Ishikawa (cell line): ENCODE measurements around the gene LMF1.

ENCODE experiments used
- CEBPB ChIP-seq: IDR thresholded peaks from 2 replicates; pipeline ENCODE4 v1.6.1; 2012
- CREB1 ChIP-seq: IDR thresholded peaks from 2 replicates; pipeline ENCODE4 v1.6.1; 2012; ENCODE audit warnings: low read depth
- EGR1 ChIP-seq: IDR thresholded peaks from 2 replicates; pipeline ENCODE4 v1.6.1; 2012
- EP300 ChIP-seq: IDR thresholded peaks from 2 replicates; pipeline ENCODE4 v1.6.1; 2012; ENCODE audit warnings: borderline replicate concordance
- FOXM1 ChIP-seq: IDR thresholded peaks from 2 replicates; pipeline ENCODE4 v1.6.1; 2012; ENCODE audit warnings: low read depth, borderline replicate concordance
- NFIC ChIP-seq: IDR thresholded peaks from 2 replicates; pipeline ENCODE4 v1.6.1; 2012
- RAD21 ChIP-seq: IDR thresholded peaks from 2 replicates; pipeline ENCODE4 v1.6.1; 2012; ENCODE audit warnings: low read depth
- TAF1 ChIP-seq: IDR thresholded peaks from 2 replicates; pipeline ENCODE4 v1.6.1; 2012; ENCODE audit warnings: low read depth, mild to moderate bottlenecking
- TCF12 ChIP-seq: IDR thresholded peaks from 2 replicates; pipeline ENCODE4 v1.6.1; 2012; ENCODE audit warnings: low read depth
- TEAD4 ChIP-seq: IDR thresholded peaks from 2 replicates; pipeline ENCODE4 v1.6.1; 2012
- YY1 ChIP-seq: IDR thresholded peaks from 2 replicates; pipeline ENCODE4 v1.6.1; 2012; ENCODE audit warnings: low read depth
- ZBTB7A ChIP-seq: IDR thresholded peaks from 2 replicates; pipeline ENCODE4 v1.6.1; 2012; ENCODE audit warnings: low read depth
- TF ChIP-seq, protein P1 (sequence below): IDR thresholded peaks from 2 replicates; pipeline ENCODE4 v1.6.1; 2012
- TF ChIP-seq, protein P2 (sequence below): IDR thresholded peaks from 2 replicates; pipeline ENCODE4 v1.6.1; 2012; ENCODE audit warnings: low read depth, mild to moderate bottlenecking
- TF ChIP-seq, protein P3 (sequence below): IDR thresholded peaks from 2 replicates; pipeline ENCODE4 v1.6.1; 2012

The LMF1 gene

GRCh38 chr16:892006-892405 lies 78.8 kb downstream of the LMF1 start:
- TF ChIP-seq, protein P1, sequence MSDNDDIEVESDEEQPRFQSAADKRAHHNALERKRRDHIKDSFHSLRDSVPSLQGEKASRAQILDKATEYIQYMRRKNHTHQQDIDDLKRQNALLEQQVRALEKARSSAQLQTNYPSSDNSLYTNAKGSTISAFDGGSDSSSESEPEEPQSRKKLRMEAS: no peak
- TF ChIP-seq FOXM1 (no peak), EP300 (no peak)

GRCh38 chr16:891353-891740 lies 79.4 kb downstream of the LMF1 start:
- no peak for TF ChIP-seq ZBTB7A
- no peak for TF ChIP-seq CEBPB
- TF ChIP-seq, protein P1: no peak

- TF ChIP-seq TAF1 (no peak), RAD21 (no peak), NFIC (no peak), EGR1 (no peak), TCF12 (no peak), FOXM1 (no peak)
- TF ChIP-seq, protein P2, sequence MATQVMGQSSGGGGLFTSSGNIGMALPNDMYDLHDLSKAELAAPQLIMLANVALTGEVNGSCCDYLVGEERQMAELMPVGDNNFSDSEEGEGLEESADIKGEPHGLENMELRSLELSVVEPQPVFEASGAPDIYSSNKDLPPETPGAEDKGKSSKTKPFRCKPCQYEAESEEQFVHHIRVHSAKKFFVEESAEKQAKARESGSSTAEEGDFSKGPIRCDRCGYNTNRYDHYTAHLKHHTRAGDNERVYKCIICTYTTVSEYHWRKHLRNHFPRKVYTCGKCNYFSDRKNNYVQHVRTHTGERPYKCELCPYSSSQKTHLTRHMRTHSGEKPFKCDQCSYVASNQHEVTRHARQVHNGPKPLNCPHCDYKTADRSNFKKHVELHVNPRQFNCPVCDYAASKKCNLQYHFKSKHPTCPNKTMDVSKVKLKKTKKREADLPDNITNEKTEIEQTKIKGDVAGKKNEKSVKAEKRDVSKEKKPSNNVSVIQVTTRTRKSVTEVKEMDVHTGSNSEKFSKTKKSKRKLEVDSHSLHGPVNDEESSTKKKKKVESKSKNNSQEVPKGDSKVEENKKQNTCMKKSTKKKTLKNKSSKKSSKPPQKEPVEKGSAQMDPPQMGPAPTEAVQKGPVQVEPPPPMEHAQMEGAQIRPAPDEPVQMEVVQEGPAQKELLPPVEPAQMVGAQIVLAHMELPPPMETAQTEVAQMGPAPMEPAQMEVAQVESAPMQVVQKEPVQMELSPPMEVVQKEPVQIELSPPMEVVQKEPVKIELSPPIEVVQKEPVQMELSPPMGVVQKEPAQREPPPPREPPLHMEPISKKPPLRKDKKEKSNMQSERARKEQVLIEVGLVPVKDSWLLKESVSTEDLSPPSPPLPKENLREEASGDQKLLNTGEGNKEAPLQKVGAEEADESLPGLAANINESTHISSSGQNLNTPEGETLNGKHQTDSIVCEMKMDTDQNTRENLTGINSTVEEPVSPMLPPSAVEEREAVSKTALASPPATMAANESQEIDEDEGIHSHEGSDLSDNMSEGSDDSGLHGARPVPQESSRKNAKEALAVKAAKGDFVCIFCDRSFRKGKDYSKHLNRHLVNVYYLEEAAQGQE: no peak
- TF ChIP-seq, protein P3, sequence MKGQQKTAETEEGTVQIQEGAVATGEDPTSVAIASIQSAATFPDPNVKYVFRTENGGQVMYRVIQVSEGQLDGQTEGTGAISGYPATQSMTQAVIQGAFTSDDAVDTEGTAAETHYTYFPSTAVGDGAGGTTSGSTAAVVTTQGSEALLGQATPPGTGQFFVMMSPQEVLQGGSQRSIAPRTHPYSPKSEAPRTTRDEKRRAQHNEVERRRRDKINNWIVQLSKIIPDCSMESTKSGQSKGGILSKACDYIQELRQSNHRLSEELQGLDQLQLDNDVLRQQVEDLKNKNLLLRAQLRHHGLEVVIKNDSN: no peak
These were observed 80.0 kb downstream of the LMF1 start for GRCh38 chr16:890716-891352.

DNA sequence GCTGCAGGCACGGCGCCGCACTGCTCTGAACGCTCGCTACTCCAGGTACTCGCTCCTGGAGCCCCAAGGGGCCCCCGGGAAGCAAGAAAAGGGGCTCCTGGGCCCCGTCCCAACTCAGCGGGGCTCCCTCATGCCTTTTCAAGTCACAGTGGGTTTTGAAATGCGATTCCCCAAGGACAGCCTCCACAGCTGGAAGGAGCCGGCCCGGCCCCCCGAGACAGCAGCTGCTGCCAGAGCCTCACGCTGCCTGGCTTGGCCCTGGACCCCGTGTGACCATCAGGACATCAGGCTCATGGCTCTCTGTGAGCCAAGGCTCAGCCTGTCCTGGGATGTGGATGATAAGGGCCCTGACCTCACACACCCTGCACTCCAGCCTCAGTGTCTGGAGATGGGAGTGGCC lies 80.6 kb downstream of the LMF1 start:
- TF ChIP-seq TAF1 (no peak), ZBTB7A (no peak), EP300 (no peak), YY1 (no peak), TEAD4 (no peak), RAD21 (no peak), CREB1 (no peak), FOXM1 (no peak), NFIC (no peak)
- TF ChIP-seq, protein P3: no peak
- TF ChIP-seq, protein P1: no peak

DNA sequence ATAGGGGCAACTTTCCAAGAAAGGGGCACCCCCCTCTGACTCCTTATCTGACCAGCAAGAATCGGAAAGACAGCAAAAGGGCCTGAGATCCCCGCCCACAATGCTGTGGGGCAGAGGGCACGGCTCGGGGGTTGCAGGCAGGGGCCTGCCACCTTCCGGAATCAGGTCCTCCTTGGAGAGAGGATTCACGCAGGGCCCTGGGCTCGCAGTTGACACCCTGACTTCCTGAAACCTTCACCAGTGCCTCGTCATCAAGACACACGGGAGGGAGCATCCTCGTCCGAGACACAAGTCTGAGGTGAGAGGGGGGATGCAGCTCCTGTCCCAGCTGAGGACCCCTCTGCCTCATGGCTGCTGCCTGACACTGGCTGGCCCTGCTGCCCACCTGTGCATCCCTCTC lies 81.2 kb downstream of the LMF1 start:
- TF ChIP-seq, protein P2: no peak
- TF ChIP-seq EGR1: no peak
- TF ChIP-seq TEAD4: no peak
- TF ChIP-seq RAD21: no peak
- TF ChIP-seq CEBPB: no peak
- no peak for TF ChIP-seq TCF12
- no peak for TF ChIP-seq YY1
- no peak for TF ChIP-seq ZBTB7A
- TF ChIP-seq CREB1: no peak
- TF ChIP-seq, protein P1: no peak

DNA sequence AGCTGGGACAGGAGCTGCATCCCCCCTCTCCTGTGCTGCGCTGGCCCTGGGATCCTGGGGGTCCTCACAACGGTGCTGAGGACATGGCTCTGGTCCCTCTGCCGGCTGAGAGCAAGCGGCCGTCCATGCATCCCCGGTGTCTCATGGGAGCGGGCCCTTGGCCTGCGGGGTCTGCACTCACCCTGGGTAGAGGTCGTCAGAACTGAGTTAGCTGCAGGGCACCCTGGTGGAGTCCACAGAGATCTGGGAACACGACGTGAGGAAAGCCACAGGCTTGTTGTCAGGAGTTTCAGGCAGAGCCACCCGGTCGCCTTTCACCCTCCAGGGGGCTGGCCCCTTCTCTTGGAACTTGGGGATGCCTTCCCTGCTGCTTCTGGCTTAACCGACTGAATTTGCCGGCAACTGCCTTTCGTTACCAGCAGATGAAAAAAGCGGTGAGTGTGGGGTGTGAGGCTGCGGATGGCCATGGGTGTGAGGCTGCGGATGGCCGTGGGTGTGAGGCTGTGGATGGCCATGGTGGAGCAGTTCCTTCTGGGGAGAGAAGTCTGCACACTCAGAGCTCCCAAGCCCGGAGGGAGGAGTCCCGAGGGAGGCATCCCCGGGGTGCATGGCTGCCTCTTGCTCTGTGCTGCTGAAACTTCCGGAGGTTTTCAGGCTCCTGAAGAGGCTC lies 81.7 kb downstream of the LMF1 start:
- no peak for TF ChIP-seq RAD21

- TF ChIP-seq TCF12 (no peak), FOXM1 (no peak), EGR1 (no peak), CREB1 (no peak), ZBTB7A (no peak), CEBPB (no peak), NFIC (no peak), RAD21 (no peak), EP300 (no peak), YY1 (no peak), TEAD4 (no peak), TAF1 (no peak)
- TF ChIP-seq, protein P3: no peak
- TF ChIP-seq, protein P2: no peak
- TF ChIP-seq, protein P1: no peak
These were observed 82.9 kb downstream of the LMF1 start for GRCh38 chr16:887846-888245.
